Heart left ventricle (tissue), 13 donors: ENCODE measurements around the gene ANKRD37.

Source experiments
- POLR2A ChIP-seq, 2 donors: fragments of 450-650 bp; IDR thresholded peaks; one replicate each; pipeline ENCODE4 v1.6.1; 2017; ENCODE audit warnings: antibody characterized with exemption in 2 of 2, mild to moderate bottlenecking in 2 of 2, moderate library complexity in 2 of 2
- TF ChIP-seq, protein P1 (sequence below), 12 donors: fragments of 200-600 bp; sonication (generic) in 4 of 12; IDR thresholded peaks; one replicate each; pipeline versions ENCODE4 v1.5.0 to v1.8.0; 2018 to 2022; ENCODE audit warnings: antibody characterized with exemption in 12 of 12, mild to moderate bottlenecking in 5 of 12
- donor health status: ischemic (EF 13 %, LVEDD 7.1; RV severe dilation, severe dysfunction).
- donor health status: DM: no; HTN: yes; CAD: no.
- donor health status: DM: no; HTN: no; CAD: no.
- donor health status: ischemic (EF 25% LVEDD 6.9; RV normal size, moderate dysfunction).
- donor health status: ischemic (EF 25% LVEDD 5.7; RV mildly dilated, moderate dysfunction).
- donor health status: ischemic (EF 35%, LVEDD 5.7; RV mildly dilated, moderate dysfunction).
- donor health status: nonischemic (EF 11% LVEDD 7.7; RV severe dilation, severe dysfunction).
- donor health status: DM: yes; HTN: yes; CAD: no.
- donor health status: PGD.
- donor health status: ischemic (EF 29% LVEDD 5.4; RV normal size, mild dysfunction).
- donor health status: nonischemic (EF 23%, LVEDD 6.1; RV moderate dilation, normal function).

DNA sequence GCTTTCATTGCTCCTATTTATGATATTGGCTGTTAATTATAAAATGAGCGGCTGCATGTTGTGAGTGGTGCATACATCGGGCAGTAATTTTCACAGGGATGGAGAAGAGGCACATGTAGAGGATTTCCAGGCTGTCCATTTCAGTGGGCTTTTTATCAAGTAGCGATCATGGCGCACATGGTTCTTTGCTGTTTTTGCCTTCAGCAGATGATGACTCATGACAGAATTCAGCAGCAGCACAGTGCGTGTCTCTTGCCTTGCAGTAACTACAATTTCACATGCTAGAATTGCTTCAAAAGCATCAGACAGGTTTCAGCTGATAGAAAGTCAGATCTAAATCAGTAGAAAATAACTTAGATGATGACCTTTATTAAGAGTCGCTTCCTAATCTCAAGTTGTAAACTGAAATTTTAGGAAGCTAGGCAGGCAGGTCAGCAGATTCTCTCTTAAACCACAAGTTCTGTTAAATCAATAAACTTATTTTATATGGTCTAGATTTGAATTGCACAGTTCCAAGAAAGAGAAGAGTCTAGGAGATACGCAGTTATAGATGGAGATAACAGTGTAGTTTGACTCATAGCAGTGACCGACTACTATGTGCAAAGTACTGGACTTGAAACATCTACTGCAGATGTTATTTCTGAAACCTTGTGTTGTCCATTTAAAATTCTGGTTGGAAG lies 36.7 kb upstream of the ANKRD37 start:
- TF ChIP-seq, protein P1, sequence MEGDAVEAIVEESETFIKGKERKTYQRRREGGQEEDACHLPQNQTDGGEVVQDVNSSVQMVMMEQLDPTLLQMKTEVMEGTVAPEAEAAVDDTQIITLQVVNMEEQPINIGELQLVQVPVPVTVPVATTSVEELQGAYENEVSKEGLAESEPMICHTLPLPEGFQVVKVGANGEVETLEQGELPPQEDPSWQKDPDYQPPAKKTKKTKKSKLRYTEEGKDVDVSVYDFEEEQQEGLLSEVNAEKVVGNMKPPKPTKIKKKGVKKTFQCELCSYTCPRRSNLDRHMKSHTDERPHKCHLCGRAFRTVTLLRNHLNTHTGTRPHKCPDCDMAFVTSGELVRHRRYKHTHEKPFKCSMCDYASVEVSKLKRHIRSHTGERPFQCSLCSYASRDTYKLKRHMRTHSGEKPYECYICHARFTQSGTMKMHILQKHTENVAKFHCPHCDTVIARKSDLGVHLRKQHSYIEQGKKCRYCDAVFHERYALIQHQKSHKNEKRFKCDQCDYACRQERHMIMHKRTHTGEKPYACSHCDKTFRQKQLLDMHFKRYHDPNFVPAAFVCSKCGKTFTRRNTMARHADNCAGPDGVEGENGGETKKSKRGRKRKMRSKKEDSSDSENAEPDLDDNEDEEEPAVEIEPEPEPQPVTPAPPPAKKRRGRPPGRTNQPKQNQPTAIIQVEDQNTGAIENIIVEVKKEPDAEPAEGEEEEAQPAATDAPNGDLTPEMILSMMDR (IDR thresholded peaks at IDR 0.05), result no peak
- TF ChIP-seq POLR2A (IDR thresholded peaks at IDR 0.05), result no peak
